ENCODE data around the gene GLRA3.

Gene GLRA3

GRCh38 chr4:174672276-174672675 lies 156.8 kb downstream of the GLRA3 start:
- ChIA-PET CTCF (no interaction called here), POLR2A (no interaction called here)
- TF ChIP-seq CTCF (IDR thresholded peaks at IDR 0.05; ENCODE audit: control extremely low read depth, extremely low read depth, low read depth, missing control alignments) = no peak
- DNase-seq (ENCODE audit: extremely low spot score) = no peak

- no peak for DNase-seq (ENCODE audit: extremely low spot score)
- CTCF ChIA-PET = interaction anchor here (1.1 kb wide), 1 partner anchor 17 kb away, joined by 3 read pairs; no protein-coding TSS in a partner anchor
- POLR2A ChIA-PET = no interaction called here
- no peak for TF ChIP-seq CTCF (IDR thresholded peaks at IDR 0.05; ENCODE audit: control extremely low read depth, extremely low read depth, low read depth, missing control alignments)
Measured at GRCh38 chr4:174669270-174669669, 159.8 kb downstream of the GLRA3 start.

GRCh38 chr4:174665799-174666198 lies 163.2 kb downstream of the GLRA3 start:
- ChIA-PET POLR2A (no interaction called here), CTCF (interaction anchor here (1.9 kb wide), 1 partner anchor 19 kb away, joined by 4 read pairs; no protein-coding TSS in a partner anchor)
- TF ChIP-seq CTCF (IDR thresholded peaks at IDR 0.05; ENCODE audit: control extremely low read depth, extremely low read depth, low read depth, missing control alignments) = no peak
- DNase-seq (ENCODE audit: extremely low spot score) = no peak

GRCh38 chr4:174663216-174663615 lies 165.8 kb downstream of the GLRA3 start:
- TF ChIP-seq CTCF (IDR thresholded peaks at IDR 0.05; ENCODE audit: control extremely low read depth, extremely low read depth, low read depth, missing control alignments) = no peak
- no peak for DNase-seq (ENCODE audit: extremely low spot score)
- ChIA-PET CTCF (no interaction called here), POLR2A (no interaction called here)

GRCh38 chr4:174658246-174658645 lies 170.8 kb downstream of the GLRA3 start:
- no peak for TF ChIP-seq CTCF (IDR thresholded peaks at IDR 0.05; ENCODE audit: control extremely low read depth, extremely low read depth, low read depth, missing control alignments)
- no peak for DNase-seq (ENCODE audit: extremely low spot score)
- ChIA-PET CTCF (interaction anchor here (1.4 kb wide), 1 partner anchor 42 kb away, joined by 3 read pairs; no protein-coding TSS in a partner anchor), POLR2A (no interaction called here)

GRCh38 chr4:174657472-174657871 lies 171.6 kb downstream of the GLRA3 start:
- POLR2A ChIA-PET = no interaction called here
- no peak for TF ChIP-seq CTCF (IDR thresholded peaks at IDR 0.05; ENCODE audit: control extremely low read depth, extremely low read depth, low read depth, missing control alignments)
- CTCF ChIA-PET = no interaction called here
- no peak for DNase-seq (ENCODE audit: extremely low spot score)

- ChIA-PET CTCF (no interaction called here), POLR2A (no interaction called here)
- no peak for DNase-seq (ENCODE audit: extremely low spot score)
Measured at GRCh38 chr4:174654634-174655033, 174.4 kb downstream of the GLRA3 start.

More at GRCh38 chr4:174654634-174655033, 174.4 kb downstream of the GLRA3 start:
- no peak for TF ChIP-seq CTCF (IDR thresholded peaks at IDR 0.05; ENCODE audit: control extremely low read depth, extremely low read depth, low read depth, missing control alignments)

Data from GM10248 (cell line).